Dermis blood vessel endothelial cell (primary cell): ENCODE measurements around the gene PTPN23. TPM values are rescaled to one million over a fixed set of nuclear protein-coding genes. Genes with fewer than 3 reads are reported as not detected.
A peak's percentile ranks its signal among the peaks of the same experiment; 100 is the strongest.
"Not testable (repeated sequence)": the region's sequence is repeated elsewhere in the genome, so short reads cannot be mapped to it uniquely, and the experiment has no call there.

Source experiments
- DNase-seq: peaks from one replicate; pipeline ENCODE4 v3.0.0; 2010
- total RNA-seq: library from RNA; depleted of rRNA; stranded (reverse); fragments of >200 nt; gene quantifications from 2 replicates; pipeline ENCODE4 v1.2.3, GENCODE V29; 2014

PTPN23 gene
- total RNA-seq: 21.4 and 41.4 TPM in 2 replicates

GRCh38 chr3:47380601-47381316 lies at the start of gene PTPN23:
PTPN23 (plus strand) TSS chr3:47381021; CDS start chr3:47381097, 76 bp downstream.
- peak; percentile 99 for DNase-seq

DNA sequence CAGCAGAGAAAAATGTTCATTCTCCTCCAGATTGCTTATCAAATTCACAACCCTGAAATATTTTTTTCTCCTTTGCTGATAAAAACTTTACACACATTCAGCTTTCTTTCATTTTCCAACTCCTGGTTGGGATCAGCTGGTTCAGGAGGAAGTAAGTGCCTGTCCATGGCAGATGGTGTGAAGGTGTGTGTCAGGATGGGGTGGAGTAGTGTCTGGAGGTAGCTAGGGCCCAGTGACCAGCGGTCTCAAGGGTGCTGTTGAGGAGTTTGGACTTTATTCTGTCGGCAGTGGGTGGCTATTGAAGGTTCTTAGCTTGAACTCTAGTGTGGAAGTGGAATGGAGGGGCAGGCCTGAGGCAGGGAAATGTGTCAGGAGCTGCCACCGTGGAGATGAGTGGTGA lies 46.9 kb upstream of the PTPN23 start:
- no peak for DNase-seq

DNA sequence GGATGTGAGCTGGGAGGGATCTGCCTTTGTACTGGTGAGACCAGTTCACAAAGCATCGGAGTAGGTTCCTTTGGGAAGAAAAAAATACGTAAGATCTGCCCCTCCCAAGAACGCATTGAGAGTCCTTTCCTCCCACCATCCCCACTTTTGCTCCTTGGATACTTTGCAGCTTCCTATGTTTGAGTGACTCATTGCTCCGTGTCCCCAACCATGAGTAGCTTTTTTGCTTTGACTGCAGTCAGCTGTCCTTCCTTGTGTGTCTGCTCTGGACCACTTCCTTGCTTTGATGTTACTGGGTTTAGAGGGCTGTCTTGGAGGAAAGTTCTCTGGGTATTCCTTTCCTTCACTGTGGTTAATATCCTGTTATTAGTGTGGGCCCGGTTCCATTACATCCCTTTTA lies 43.2 kb upstream of the PTPN23 start:
- DNase-seq: peak; percentile 29

DNA sequence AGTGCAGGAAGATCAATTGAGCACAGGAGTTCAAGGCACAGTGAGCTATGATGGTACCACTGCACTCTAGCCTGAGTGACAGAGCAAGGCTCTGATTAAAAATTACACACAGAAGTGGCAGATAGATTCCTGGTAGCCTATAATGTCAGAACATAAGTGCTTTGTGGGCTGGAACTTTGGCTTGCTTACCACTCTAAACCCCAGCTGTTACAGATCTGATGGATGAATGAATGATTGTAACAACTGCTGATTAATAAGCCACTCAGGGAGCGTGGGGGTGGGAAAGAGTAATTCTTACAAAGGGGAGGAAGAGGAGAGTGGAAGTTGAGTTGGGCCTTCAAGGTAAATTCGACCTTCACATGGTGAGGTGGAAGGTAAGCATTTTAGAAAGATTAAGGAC lies 40.9 kb upstream of the PTPN23 start:
- DNase-seq: no peak

DNA sequence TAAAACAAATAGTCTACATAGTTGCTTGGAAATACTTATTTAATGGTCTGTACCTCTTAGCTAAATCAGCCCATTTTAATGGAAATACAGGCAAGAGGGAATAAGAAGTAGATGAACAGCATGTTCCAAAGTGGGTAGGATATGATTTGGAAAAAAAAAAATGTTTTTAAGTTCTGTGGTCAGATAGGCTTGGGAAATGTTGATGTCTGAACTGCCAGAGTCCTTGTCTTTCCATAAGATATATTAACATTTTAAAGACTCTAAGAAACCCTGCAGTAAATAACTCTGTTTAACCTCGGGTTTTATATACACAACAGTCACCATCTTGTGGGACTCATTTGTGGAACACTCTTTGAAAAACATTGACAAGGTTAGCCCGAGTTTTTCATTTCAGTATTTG lies 40.0 kb upstream of the PTPN23 start:
- no peak for DNase-seq

DNA sequence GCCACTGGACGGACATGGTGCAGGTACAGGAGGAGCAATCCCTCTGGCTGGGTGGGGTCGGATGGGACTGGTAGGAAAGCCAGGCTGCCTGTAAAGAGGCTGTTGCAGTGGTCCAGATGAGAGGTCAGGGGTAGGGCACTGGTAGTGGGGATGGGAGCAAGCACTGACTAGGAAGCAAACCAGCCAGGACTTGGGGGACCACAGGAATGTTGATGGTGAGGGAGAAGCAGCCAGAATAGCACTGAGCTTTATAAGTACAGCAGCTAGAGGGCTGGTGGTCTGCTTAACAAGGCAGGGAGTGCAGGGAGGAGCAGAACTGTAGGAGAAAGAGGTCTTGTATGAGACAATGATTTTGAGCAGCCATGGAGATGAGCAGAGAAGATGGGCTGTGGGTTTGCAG lies 38.7 kb upstream of the PTPN23 start:
- no peak for DNase-seq

GRCh38 chr3:47342812-47343211 lies 38.0 kb upstream of the PTPN23 start:
- DNase-seq: no peak

DNA sequence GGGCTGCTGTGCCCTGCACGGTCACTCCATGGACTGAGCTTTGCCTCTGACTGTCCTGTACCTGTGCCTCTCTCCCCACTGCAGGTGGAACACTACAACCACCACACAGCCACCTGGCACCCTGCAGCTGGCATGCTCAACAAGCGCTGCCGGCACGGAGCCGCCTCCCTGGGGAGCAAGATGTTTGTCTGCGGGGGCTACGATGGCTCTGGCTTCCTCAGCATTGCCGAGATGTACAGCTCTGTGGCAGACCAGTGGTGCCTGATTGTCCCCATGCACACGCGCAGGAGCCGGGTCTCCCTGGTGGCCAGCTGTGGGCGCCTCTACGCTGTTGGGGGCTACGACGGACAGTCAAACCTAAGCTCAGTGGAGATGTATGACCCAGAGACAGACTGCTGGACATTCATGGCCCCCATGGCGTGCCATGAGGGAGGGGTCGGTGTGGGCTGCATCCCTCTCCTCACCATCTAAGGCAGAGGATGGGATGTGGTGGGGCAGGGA lies 37.3 kb upstream of the PTPN23 start:
- no peak for DNase-seq

GRCh38 chr3:47344971-47345370 lies 35.9 kb upstream of the PTPN23 start:
- peak; percentile 37 for DNase-seq

GRCh38 chr3:47347217-47347801 lies 33.5 kb upstream of the PTPN23 start:
- DNase-seq: no peak

DNA sequence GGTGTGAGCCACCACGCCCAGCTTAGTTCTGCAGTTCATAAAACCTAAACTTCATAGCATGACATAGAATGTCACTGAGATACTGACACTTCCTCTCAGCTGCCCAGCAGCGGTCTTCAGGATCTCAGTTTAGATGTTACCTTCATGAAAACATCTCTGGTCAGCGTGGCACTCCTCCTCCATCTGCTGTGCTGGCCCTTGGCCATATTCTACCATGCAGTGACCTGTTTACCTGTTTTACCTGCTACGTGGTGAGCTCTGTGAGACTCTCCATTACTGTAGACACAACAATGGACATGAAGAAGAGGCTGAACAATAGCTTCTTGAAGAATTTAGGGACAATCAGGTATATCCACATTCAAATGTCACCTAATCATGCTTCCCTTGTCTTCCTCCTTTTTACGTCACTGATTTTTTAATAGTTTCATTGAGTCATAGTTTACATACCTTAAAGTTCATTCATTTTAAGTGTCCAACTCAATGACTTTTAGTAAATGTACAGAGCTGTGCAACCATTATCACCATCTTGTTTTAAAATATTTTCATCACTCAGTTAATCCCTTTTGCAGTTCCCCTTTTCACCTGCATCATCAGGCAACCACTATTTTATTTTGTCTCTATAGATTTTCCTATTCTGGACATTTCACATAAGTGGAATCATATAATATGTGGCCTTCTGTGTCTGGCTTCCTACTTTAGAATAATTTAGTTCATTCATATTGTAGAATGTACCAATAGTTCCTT lies 32.2 kb upstream of the PTPN23 start:
- no peak for DNase-seq

DNA sequence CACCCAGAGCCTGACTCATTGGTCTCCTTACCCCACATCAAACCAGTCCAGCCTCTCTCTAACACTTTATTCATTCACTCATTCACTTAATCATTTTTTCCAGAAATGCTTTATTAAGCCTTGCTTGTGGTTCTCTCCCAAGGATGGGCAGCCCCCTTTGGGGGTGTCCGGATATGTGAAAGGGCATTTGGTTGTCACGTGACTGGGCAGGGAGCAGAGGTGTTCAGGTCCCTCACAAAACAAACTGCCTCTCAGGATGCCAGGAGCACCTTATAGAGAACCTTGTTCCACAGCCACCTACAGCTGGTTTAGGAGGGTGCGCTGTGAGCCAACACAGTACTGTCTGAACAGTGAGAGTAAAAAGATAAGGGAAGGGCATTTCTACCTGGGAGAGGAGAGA lies 25.8 kb upstream of the PTPN23 start:
- DNase-seq: no peak

GRCh38 chr3:47356201-47356600 lies 24.6 kb upstream of the PTPN23 start:
- DNase-seq: no peak

DNA sequence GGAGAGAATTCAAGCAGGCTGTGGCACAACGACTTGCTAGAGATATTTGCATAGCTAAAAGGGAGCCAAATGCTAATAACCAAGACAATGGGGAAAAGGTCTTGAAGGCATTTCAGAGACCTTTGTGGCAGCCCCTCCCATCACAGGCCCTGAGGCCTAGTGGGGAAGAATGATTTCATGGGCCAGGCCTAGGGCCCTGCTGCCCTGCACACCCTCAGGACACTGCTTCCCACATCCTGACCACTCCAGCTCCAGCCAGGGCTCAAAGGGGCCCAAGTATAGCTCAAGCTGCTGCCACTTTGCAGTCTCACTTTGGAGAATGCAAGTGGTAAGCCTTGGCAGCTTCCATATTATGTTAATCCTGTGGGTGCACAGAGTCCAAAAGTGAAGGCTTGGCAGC lies 21.5 kb upstream of the PTPN23 start:
- DNase-seq: no peak

- not testable (repeated sequence) for DNase-seq
Measured at GRCh38 chr3:47360110-47360517, 20.7 kb upstream of the PTPN23 start.

- peak; percentile 80 for DNase-seq
Measured at GRCh38 chr3:47362701-47363100, 18.1 kb upstream of the PTPN23 start.

- DNase-seq: peak; percentile 82
Measured at GRCh38 chr3:47365213-47366153, 15.3 kb upstream of the PTPN23 start.

GRCh38 chr3:47366833-47367232 lies 14.0 kb upstream of the PTPN23 start:
- DNase-seq: no peak

GRCh38 chr3:47367631-47368030 lies 13.2 kb upstream of the PTPN23 start:
- peak; percentile 51 for DNase-seq

GRCh38 chr3:47370020-47370419 lies 10.8 kb upstream of the PTPN23 start:
- DNase-seq: not testable (repeated sequence)

DNA sequence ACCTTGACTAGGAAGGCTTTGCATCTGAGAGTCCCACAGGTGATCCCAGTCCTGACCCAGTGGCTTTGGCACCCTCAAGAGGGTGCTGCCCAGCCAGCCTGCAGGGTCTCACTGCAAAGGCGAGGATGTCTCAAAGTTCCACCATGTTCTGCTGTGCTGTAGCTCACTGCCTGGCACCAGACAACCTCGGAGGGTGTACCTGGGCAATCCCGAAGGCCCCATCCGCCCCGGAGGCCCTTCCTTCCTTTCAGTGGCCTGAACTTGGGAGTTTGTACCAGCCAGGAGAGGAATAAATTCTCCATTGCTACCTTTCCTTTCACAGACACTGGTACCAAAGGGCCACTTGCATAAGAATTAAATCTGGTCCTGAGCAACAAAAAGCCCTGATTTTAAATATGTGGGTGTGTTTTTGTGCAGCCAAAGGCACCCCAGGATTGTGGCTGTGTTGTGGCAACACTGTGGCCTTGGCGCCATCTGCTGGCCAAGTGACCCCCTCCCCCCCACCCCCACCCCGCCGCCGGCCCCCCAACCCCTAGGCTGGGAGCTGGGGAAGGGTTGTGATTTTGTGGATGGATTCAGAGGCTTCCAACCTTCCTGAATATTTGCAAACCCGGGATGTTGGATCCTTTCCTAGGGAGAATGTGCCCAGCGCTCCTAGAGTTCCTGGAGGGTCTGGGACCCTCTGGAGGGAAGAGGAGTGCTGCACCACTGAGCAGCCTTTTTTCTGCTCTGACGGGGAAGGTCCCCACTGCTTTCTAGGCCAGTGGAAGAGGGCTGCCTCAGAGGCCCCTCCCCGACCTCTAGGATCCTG lies 9.7 kb upstream of the PTPN23 start:
- DNase-seq: peak; percentile 51

- no peak for DNase-seq
Measured at GRCh38 chr3:47374587-47374986, 6.2 kb upstream of the PTPN23 start.
